Suprapubic skin (tissue), 4 donors: ENCODE data around the gene TACC3. TPM values are rescaled to one million over a fixed set of nuclear protein-coding genes. Genes with fewer than 3 reads are reported as not detected.
A peak's percentile ranks its signal among the peaks of the same experiment; 100 is the strongest.
"Not testable (repeated sequence)": the region's sequence is repeated elsewhere in the genome, so short reads cannot be mapped to it uniquely, and the experiment has no call there.

Experiments used
- DNase-seq, 2 donors: peaks; one replicate each; pipeline ENCODE4 v3.0.0-alpha.2; 2019; ENCODE audit warnings: low spot score in 2 of 2
- H3K27ac ChIP-seq: fragments of 200-600 bp; sonication (generic); one replicate; pipeline ENCODE4 v1.5.1; 2019
- H3K27me3 ChIP-seq: fragments of 200-600 bp; sonication (generic); one replicate; pipeline ENCODE4 v1.5.1; 2019
- H3K36me3 ChIP-seq: fragments of 200-600 bp; sonication (generic); one replicate; pipeline ENCODE4 v1.5.1; 2019
- H3K4me1 ChIP-seq: fragments of 200-600 bp; sonication (generic); one replicate; pipeline ENCODE4 v1.5.1; 2019
- H3K4me3 ChIP-seq: fragments of 200-600 bp; sonication (generic); one replicate; pipeline ENCODE4 v1.5.1; 2019; ENCODE audit warnings: mild to moderate bottlenecking
- H3K9me3 ChIP-seq: fragments of 200-600 bp; sonication (generic); one replicate; pipeline ENCODE4 v1.5.1; 2019
- CTCF ChIP-seq, 2 donors: fragments of 200-600 bp in 1 of 2; fragments of 450-650 bp in 1 of 2; sonication (generic) in 1 of 2; IDR thresholded peaks; one replicate each; pipeline ENCODE4 v1.5.1; 2016 to 2019; ENCODE audit warnings: antibody characterized with exemption in 2 of 2, mild to moderate bottlenecking in 1 of 2, moderate library complexity in 1 of 2
- EP300 ChIP-seq: sonication (generic); formaldehyde crosslinking; IDR thresholded peaks from one replicate; pipeline ENCODE4 v1.6.1; 2017; ENCODE audit warnings: antibody characterized with exemption
- POLR2A ChIP-seq, 2 donors: fragments of 450-650 bp; IDR thresholded peaks; one replicate each; pipeline ENCODE4 v1.6.1; 2017; ENCODE audit warnings: antibody characterized with exemption in 2 of 2, mild to moderate bottlenecking in 2 of 2, moderate library complexity in 2 of 2
- POLR2AphosphoS5 ChIP-seq, 3 donors: sonication (generic); formaldehyde crosslinking; IDR thresholded peaks; one replicate each; pipeline ENCODE4 v1.6.1; 2017; ENCODE audit warnings: antibody characterized with exemption in 3 of 3
- WGBS: methylation state at CpG from one replicate; pipeline ENCODE4 v1.1.5; 2018; 5-methylcytosine and 5-hydroxymethylcytosine counted together
- total RNA-seq, 4 donors: library from RNA; depleted of rRNA; stranded (reverse); fragments of >200 nt; gene quantifications; one replicate each; pipeline ENCODE4 v1.1.0, GENCODE V29; 2016

The TACC3 gene
- total RNA-seq, 4 donors from 2014 or later, result 7.2 to 11.7 (median 8.8) TPM

- H3K4me1 ChIP-seq, result peaks cover 4% of the 10 kb centered on the region
- DNase-seq, result no peak
- H3K9me3 ChIP-seq, result no peaks in the 10 kb centered on the region
- no peak overlapping the region for H3K27ac ChIP-seq
- TF ChIP-seq CTCF (IDR thresholded peaks at IDR 0.05), result no peak
- no peak for TF ChIP-seq EP300
- WGBS, result 81% methylated on average over 9 of the region's 9 CpGs
- peaks cover 55% of the 10 kb centered on the region for H3K36me3 ChIP-seq
- H3K4me3 ChIP-seq, result no peak overlapping the region
- H3K27me3 ChIP-seq, result no peaks in the 10 kb centered on the region
Observed at GRCh38 chr4:1691737-1692373, 29.5 kb upstream of the TACC3 start.

- WGBS, result 36% methylated on average over 7 of the region's 7 CpGs
- no peak overlapping the region for H3K4me3 ChIP-seq
- no peaks in the 10 kb centered on the region for H3K9me3 ChIP-seq
- H3K4me1 ChIP-seq, result peaks cover 4% of the 10 kb centered on the region
- DNase-seq, result peak in 1 of 2 donors; percentile 82
- H3K27me3 ChIP-seq, result no peaks in the 10 kb centered on the region
- TF ChIP-seq CTCF (IDR thresholded peaks at IDR 0.05), result peak; percentile 69 to 92
- TF ChIP-seq POLR2AphosphoS5 (IDR thresholded peaks at IDR 0.05), result no peak
- H3K36me3 ChIP-seq, result peaks cover 62% of the 10 kb centered on the region
- no peak overlapping the region for H3K27ac ChIP-seq
Observed at GRCh38 chr4:1693131-1693896, 28.0 kb upstream of the TACC3 start.

- Histone ChIP-seq H3K36me3 (peaks cover 80% of the 10 kb centered on the region), H3K9me3 (no peaks in the 10 kb centered on the region), H3K27ac (no peak overlapping the region), H3K4me3 (no peak overlapping the region), H3K27me3 (no peaks in the 10 kb centered on the region), H3K4me1 (peaks cover 4% of the 10 kb centered on the region)
- TF ChIP-seq POLR2A (IDR thresholded peaks at IDR 0.05) (no peak), EP300 (no peak), POLR2AphosphoS5 (IDR thresholded peaks at IDR 0.05) (no peak), CTCF (IDR thresholded peaks at IDR 0.05) (no peak)
- DNase-seq, result no peak
- 74% methylated on average over 5 of the region's 5 CpGs for WGBS
Observed at GRCh38 chr4:1695913-1696312, 25.4 kb upstream of the TACC3 start.

- not testable (repeated sequence) for H3K9me3 ChIP-seq, H3K4me1 ChIP-seq, H3K4me3 ChIP-seq, H3K27ac ChIP-seq, H3K27me3 ChIP-seq, DNase-seq
- WGBS, result 97% methylated on average over 8 of the region's 8 CpGs
- H3K36me3 ChIP-seq, result peaks cover 80% of the 10 kb centered on the region
Observed at GRCh38 chr4:1701671-1702070, 19.6 kb upstream of the TACC3 start.

- Histone ChIP-seq H3K4me1 (peaks cover 10% of the 10 kb centered on the region), H3K27me3 (no peaks in the 10 kb centered on the region), H3K27ac (no peak overlapping the region), H3K9me3 (no peaks in the 10 kb centered on the region), H3K36me3 (peaks cover 66% of the 10 kb centered on the region), H3K4me3 (no peak overlapping the region)
- TF ChIP-seq POLR2AphosphoS5 (IDR thresholded peaks at IDR 0.05), result no peak
- no peak for TF ChIP-seq CTCF (IDR thresholded peaks at IDR 0.05)
- no peak for TF ChIP-seq EP300
- no peak for TF ChIP-seq POLR2A (IDR thresholded peaks at IDR 0.05)
- WGBS, result 89% methylated on average over 1 of the region's 1 CpG
- DNase-seq, result no peak
Observed at GRCh38 chr4:1703867-1704266, 17.5 kb upstream of the TACC3 start.
